Right lung (tissue), 5 donors: ENCODE data around the gene AKAP6. TPM values are rescaled to one million over a fixed set of nuclear protein-coding genes. Genes with fewer than 3 reads are reported as not detected.

Experiments
- DNase-seq, 2 donors: peaks; one replicate each; pipeline ENCODE4 v3.0.0-alpha.2; 2013
- polyA plus RNA-seq, 5 donors: library from polyadenylated mRNA; unstranded; fragments of 120-200 nt; gene quantifications; one replicate each; pipeline versions ENCODE4 v1.2.1 to v1.2.3, GENCODE V29; 2013; ENCODE audit warnings: inconsistent platforms in 1 of 5, low replicate concordance in 1 of 5; ENCODE audit not compliant: insufficient read length in 5 of 5, insufficient read depth in 1 of 5

The AKAP6 gene
- polyA plus RNA-seq, 5 donors, result 3.3 to 6.4 (median 6.1) TPM

GRCh38 chr14:32707742-32708500, 378.8 kb downstream of the AKAP6 start:
- no peak for DNase-seq

- DNase-seq, result peak; percentile 65 to 68
These were observed 379.9 kb downstream of the AKAP6 start for GRCh38 chr14:32709027-32709426.

GRCh38 chr14:32710231-32710671, 381.2 kb downstream of the AKAP6 start:
- DNase-seq, result peak in 1 of 2 donors; percentile 33

- peak in 1 of 2 donors; percentile 33 for DNase-seq
These were observed 381.9 kb downstream of the AKAP6 start for GRCh38 chr14:32710731-32711680.

GRCh38 chr14:32713856-32714255, 384.8 kb downstream of the AKAP6 start:
- DNase-seq, result no peak

- no peak for DNase-seq
These were observed 390.5 kb downstream of the AKAP6 start for GRCh38 chr14:32719601-32720000.

GRCh38 chr14:32720927-32721326, 391.8 kb downstream of the AKAP6 start:
- DNase-seq, result no peak

- no peak for DNase-seq
These were observed 393.6 kb downstream of the AKAP6 start for GRCh38 chr14:32722631-32723183.

- DNase-seq, result no peak
These were observed 395.9 kb downstream of the AKAP6 start for GRCh38 chr14:32724867-32725471.

GRCh38 chr14:32726516-32726915, 397.4 kb downstream of the AKAP6 start:
- DNase-seq, result no peak

GRCh38 chr14:32727832-32728231, 398.7 kb downstream of the AKAP6 start:
- no peak for DNase-seq

- DNase-seq, result no peak
These were observed 399.4 kb downstream of the AKAP6 start for GRCh38 chr14:32728526-32728925.

- DNase-seq, result no peak
These were observed 399.9 kb downstream of the AKAP6 start for GRCh38 chr14:32728976-32729375.

- no peak for DNase-seq
These were observed 402.2 kb downstream of the AKAP6 start for GRCh38 chr14:32731249-32731648.

- no peak for DNase-seq
These were observed 403.9 kb downstream of the AKAP6 start for GRCh38 chr14:32733015-32733414.

GRCh38 chr14:32734261-32734660, 405.2 kb downstream of the AKAP6 start:
- no peak for DNase-seq

- DNase-seq, result no peak
These were observed 408.5 kb downstream of the AKAP6 start for GRCh38 chr14:32737621-32738020.

- no peak for DNase-seq
These were observed 409.2 kb downstream of the AKAP6 start for GRCh38 chr14:32738206-32738871.

GRCh38 chr14:32744811-32745445, 415.8 kb downstream of the AKAP6 start:
- no peak for DNase-seq

- no peak for DNase-seq
These were observed 425.1 kb downstream of the AKAP6 start for GRCh38 chr14:32754209-32754608.

GRCh38 chr14:32756173-32756572, 427.1 kb downstream of the AKAP6 start:
- no peak for DNase-seq
